ENCODE data around the gene CAPN5.

GRCh38 chr11:77071077-77071476 is 4.3 kb downstream of the CAPN5 start:
- TF ChIP-seq, protein P1, sequence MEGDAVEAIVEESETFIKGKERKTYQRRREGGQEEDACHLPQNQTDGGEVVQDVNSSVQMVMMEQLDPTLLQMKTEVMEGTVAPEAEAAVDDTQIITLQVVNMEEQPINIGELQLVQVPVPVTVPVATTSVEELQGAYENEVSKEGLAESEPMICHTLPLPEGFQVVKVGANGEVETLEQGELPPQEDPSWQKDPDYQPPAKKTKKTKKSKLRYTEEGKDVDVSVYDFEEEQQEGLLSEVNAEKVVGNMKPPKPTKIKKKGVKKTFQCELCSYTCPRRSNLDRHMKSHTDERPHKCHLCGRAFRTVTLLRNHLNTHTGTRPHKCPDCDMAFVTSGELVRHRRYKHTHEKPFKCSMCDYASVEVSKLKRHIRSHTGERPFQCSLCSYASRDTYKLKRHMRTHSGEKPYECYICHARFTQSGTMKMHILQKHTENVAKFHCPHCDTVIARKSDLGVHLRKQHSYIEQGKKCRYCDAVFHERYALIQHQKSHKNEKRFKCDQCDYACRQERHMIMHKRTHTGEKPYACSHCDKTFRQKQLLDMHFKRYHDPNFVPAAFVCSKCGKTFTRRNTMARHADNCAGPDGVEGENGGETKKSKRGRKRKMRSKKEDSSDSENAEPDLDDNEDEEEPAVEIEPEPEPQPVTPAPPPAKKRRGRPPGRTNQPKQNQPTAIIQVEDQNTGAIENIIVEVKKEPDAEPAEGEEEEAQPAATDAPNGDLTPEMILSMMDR (conservative IDR thresholded peaks at IDR 0.05), result no peak
- TF ChIP-seq ZFX (IDR thresholded peaks at IDR 0.05), result no peak
